H1 (cell line): ENCODE measurements around the gene SH3GL2. TPM values are rescaled to one million over a fixed set of nuclear protein-coding genes. Genes with fewer than 3 reads are reported as not detected.

Source experiments
- JUN ChIP-seq: IDR thresholded peaks from 2 replicates; pipeline ENCODE4 v1.6.1; 2011; ENCODE audit warnings: low read depth, mild to moderate bottlenecking, improper control_type of control experiment, low read length
- polyA plus RNA-seq, 7 experiments: library from polyadenylated mRNA; depleted of rRNA in 3 of 7; stranded (reverse) in 5 of 7; unstranded in 2 of 7; fragments of >200 nt in 5 of 7; fragments of 200-250 nt in 2 of 7; gene quantifications; 1 replicate in 5 of 7; 2 replicates in 1 of 7; 4 replicates in 1 of 7; pipeline versions ENCODE4 v1.2.1 to v1.2.3, GENCODE V29; 2011 to 2013; ENCODE audit warnings: missing spikeins in 2 of 7, mixed read lengths in 2 of 7
- total RNA-seq: library from RNA; stranded (reverse); fragmentation: NEBNext Ultra II Directional; extraction: Animal tissue kit (Norgen Biotek cat#: 25700); gene quantifications from 2 replicates; pipeline ENCODE4 v1.2.1, GENCODE V29; 2021

SH3GL2 gene
- total and polyA plus RNA-seq, 2 of the 8 experiments (the other 6 are each of a cell fraction or from before 2014, with no cell fraction given): 4.7 to 5.3 TPM

DNA sequence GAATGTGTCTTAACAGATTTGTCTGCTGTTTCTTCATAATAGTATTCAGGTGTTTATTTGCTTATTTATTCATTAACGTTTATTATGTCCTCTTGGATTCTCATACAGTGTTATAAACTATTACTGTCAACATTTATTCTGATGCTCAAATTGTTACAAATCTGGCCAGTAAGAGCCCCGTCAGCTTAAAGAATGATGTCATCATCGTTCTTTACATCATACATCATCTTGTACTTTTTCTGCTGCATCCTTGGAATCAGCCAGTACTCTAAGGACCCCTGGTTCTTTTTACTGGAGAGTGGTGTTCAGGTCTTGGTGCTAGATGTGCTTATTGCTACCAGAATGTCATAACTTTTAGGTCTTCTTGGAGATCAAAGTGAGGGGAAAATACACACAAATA, 86.6 kb downstream of the SH3GL2 start (continued):
- TF ChIP-seq JUN: no peak
